HEK293 (cell line): ENCODE measurements around the gene SLC25A17.
"Not testable (repeated sequence)": the region's sequence is repeated elsewhere in the genome, so short reads cannot be mapped to it uniquely, and the experiment has no call there.

Experiments
- OVOL3 ChIP-seq: fragments of 450-650 bp; formaldehyde crosslinking; IDR thresholded peaks from 2 replicates; pipeline ENCODE4 v1.5.1; 2016; ENCODE audit warnings: missing biosample characterization, missing genetic modification characterization
- SETDB1 ChIP-seq: IDR thresholded peaks from one replicate; pipeline ENCODE4 v1.6.1; 2017; ENCODE audit warnings: mild to moderate bottlenecking, low read length, moderate library complexity, mixed read lengths; ENCODE audit not compliant: insufficient read length
- SP2 ChIP-seq: fragments of 450-650 bp; formaldehyde crosslinking; IDR thresholded peaks from 2 replicates; pipeline ENCODE4 v1.5.1; 2016; ENCODE audit warnings: missing biosample characterization, missing genetic modification characterization
- ZNF16 ChIP-seq: fragments of 450-650 bp; formaldehyde crosslinking; IDR thresholded peaks from 2 replicates; pipeline ENCODE4 v1.5.1; 2016; ENCODE audit warnings: low read depth, missing biosample characterization, missing genetic modification characterization
- ZNF169 ChIP-seq: fragments of 450-650 bp; formaldehyde crosslinking; IDR thresholded peaks from 2 replicates; pipeline ENCODE4 v1.5.1; 2016; ENCODE audit warnings: missing biosample characterization, missing genetic modification characterization
- ZNF211 ChIP-seq: fragments of 450-650 bp; formaldehyde crosslinking; IDR thresholded peaks from 2 replicates; pipeline ENCODE4 v1.5.1; 2016; ENCODE audit warnings: low read depth, missing biosample characterization, missing genetic modification characterization
- ZNF24 ChIP-seq: fragments of 450-650 bp; formaldehyde crosslinking; IDR thresholded peaks from 2 replicates; pipeline ENCODE4 v1.5.1; 2016; ENCODE audit warnings: missing biosample characterization, missing genetic modification characterization
- ZNF426 ChIP-seq: fragments of 450-650 bp; formaldehyde crosslinking; IDR thresholded peaks from 2 replicates; pipeline ENCODE4 v1.5.1; 2017; ENCODE audit warnings: missing biosample characterization, missing genetic modification characterization, mild to moderate bottlenecking, inconsistent platforms, moderate library complexity
- ZNF501 ChIP-seq: fragments of 450-650 bp; formaldehyde crosslinking; IDR thresholded peaks from 2 replicates; pipeline ENCODE4 v1.5.1; 2016; ENCODE audit warnings: missing biosample characterization, missing genetic modification characterization
- ZNF530 ChIP-seq: fragments of 450-650 bp; formaldehyde crosslinking; IDR thresholded peaks from 2 replicates; pipeline ENCODE4 v1.5.1; 2016; ENCODE audit warnings: low read depth, missing biosample characterization, missing genetic modification characterization
- ZNF830 ChIP-seq: fragments of 450-650 bp; IDR thresholded peaks from 2 replicates; pipeline ENCODE4 v1.5.0; 2018; ENCODE audit warnings: missing biosample characterization, missing genetic modification characterization, low read depth, mild to moderate bottlenecking, moderate library complexity
- ZXDB ChIP-seq: fragments of 450-650 bp; formaldehyde crosslinking; IDR thresholded peaks from 2 replicates; pipeline ENCODE4 v1.5.1; 2016; ENCODE audit warnings: missing biosample characterization, missing genetic modification characterization
- TF ChIP-seq, protein P1 (sequence below): fragments of 450-650 bp; formaldehyde crosslinking; IDR thresholded peaks from 2 replicates; pipeline ENCODE4 v1.5.1; 2016; ENCODE audit warnings: missing biosample characterization, missing genetic modification characterization

DNA sequence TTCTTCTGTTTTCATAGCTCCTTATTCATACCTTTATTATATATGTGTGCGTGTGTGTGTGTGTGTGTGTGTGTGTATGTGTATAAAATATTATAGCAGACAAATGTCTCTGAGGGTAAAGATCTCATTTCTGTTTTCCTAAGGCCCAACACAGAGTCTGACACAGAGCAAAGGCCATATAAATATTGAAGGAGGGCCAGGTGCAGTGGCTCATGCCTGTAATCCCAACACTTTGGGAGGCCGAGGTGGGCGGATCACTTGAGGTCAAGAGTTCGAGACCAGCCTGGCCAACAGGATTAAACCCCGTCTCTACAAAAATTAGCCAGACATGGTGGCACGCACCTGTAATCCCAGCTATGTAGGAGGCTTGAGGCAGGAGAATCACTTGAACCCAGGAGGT lies 49.2 kb upstream of the SLC25A17 start:
- not testable (repeated sequence) for TF ChIP-seq ZNF426 (tag by site-specific recombination); ZNF24 (tag by site-specific recombination); ZNF169 (tag by site-specific recombination); ZNF16 (tag by site-specific recombination); ZNF830 (tag by site-specific recombination); ZNF501 (tag by site-specific recombination); ZNF211; ZNF530 (tag by site-specific recombination); SP2 (tag by site-specific recombination); SETDB1; ZXDB (tag by site-specific recombination); OVOL3 (tag by site-specific recombination)
- TF ChIP-seq, protein P1, sequence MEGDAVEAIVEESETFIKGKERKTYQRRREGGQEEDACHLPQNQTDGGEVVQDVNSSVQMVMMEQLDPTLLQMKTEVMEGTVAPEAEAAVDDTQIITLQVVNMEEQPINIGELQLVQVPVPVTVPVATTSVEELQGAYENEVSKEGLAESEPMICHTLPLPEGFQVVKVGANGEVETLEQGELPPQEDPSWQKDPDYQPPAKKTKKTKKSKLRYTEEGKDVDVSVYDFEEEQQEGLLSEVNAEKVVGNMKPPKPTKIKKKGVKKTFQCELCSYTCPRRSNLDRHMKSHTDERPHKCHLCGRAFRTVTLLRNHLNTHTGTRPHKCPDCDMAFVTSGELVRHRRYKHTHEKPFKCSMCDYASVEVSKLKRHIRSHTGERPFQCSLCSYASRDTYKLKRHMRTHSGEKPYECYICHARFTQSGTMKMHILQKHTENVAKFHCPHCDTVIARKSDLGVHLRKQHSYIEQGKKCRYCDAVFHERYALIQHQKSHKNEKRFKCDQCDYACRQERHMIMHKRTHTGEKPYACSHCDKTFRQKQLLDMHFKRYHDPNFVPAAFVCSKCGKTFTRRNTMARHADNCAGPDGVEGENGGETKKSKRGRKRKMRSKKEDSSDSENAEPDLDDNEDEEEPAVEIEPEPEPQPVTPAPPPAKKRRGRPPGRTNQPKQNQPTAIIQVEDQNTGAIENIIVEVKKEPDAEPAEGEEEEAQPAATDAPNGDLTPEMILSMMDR (tag by site-specific recombination) = not testable (repeated sequence)
